SK-N-SH (cell line): ENCODE results near the gene PIBF1.

Source experiments
- CTCF ChIP-seq: fragments of 200-600 bp; sonication (generic); IDR thresholded peaks from 2 replicates; pipeline ENCODE4 v1.6.1; 2017; ENCODE audit warnings: antibody characterized with exemption, mild to moderate bottlenecking, moderate library complexity
- EZH2phosphoT487 ChIP-seq: fragments of 200-600 bp; sonication (generic); IDR thresholded peaks from 2 replicates; pipeline ENCODE4 v1.6.1; 2017; ENCODE audit warnings: low read depth, mixed run types, mild to moderate bottlenecking, antibody characterized with exemption, moderate library complexity, borderline replicate concordance
- FOXM1 ChIP-seq: IDR thresholded peaks from 2 replicates; pipeline ENCODE4 v1.4.0; 2012; ENCODE audit warnings: low read depth, mild to moderate bottlenecking
- GABPA ChIP-seq: IDR thresholded peaks from 2 replicates; pipeline ENCODE4 v1.4.0; 2012; ENCODE audit warnings: low read depth, mild to moderate bottlenecking
- GATA2 ChIP-seq: sonication (generic); formaldehyde crosslinking; IDR thresholded peaks from 2 replicates; pipeline ENCODE4 v1.5.0; 2020; ENCODE audit warnings: mild to moderate bottlenecking, missing genetic modification reagents
- POLR2AphosphoS5 ChIP-seq: IDR thresholded peaks from 2 replicates; pipeline ENCODE4 v1.6.1; 2012; ENCODE audit warnings: low read depth, low read length
- RAD21 ChIP-seq: IDR thresholded peaks from 2 replicates; pipeline ENCODE4 v1.6.1; 2012; ENCODE audit warnings: mild to moderate bottlenecking, low read length
- REST ChIP-seq: IDR thresholded peaks from 2 replicates; pipeline ENCODE4 v1.6.1; 2012; ENCODE audit warnings: mild to moderate bottlenecking, low read depth, low read length, moderate library complexity
- SMC3 ChIP-seq: IDR thresholded peaks from 2 replicates; pipeline ENCODE4 v1.6.1; 2012; ENCODE audit warnings: low read depth, low read length, improper control_type of control experiment
- USF2 ChIP-seq: fragments of 150-350 bp; IDR thresholded peaks from 2 replicates; pipeline ENCODE4 v1.6.1; 2017; ENCODE audit warnings: antibody characterized with exemption, low read length, low read depth, borderline replicate concordance
- YY1 ChIP-seq: IDR thresholded peaks from 2 replicates; pipeline ENCODE4 v1.4.0; 2012; ENCODE audit warnings: low read depth, mild to moderate bottlenecking

- TF ChIP-seq GATA2 (CRISPR knock-in tag) (no peak), POLR2AphosphoS5 (no peak), YY1 (no peak), FOXM1 (no peak), RAD21 (no peak), CTCF (no peak), GABPA (no peak), USF2 (no peak), EZH2phosphoT487 (no peak), SMC3 (no peak), REST (no peak)
Observed at GRCh38 chr13:73035660-73036059, 253.7 kb downstream of the PIBF1 start.
